GM21786 (cell line): ENCODE measurements around the gene CMC2.
A peak's percentile ranks its signal among the peaks of the same experiment; 100 is the strongest.

Source experiments
- ATAC-seq: cut with Tn5 transposase; IDR thresholded peaks from one replicate; pipeline ENCODE4 v1.9.1; 2021; ENCODE audit not compliant: unreplicated experiment

CMC2 gene

GRCh38 chr16:80938004-80938878, 68.4 kb downstream of the CMC2 start:
- ATAC-seq, result no peak

GRCh38 chr16:80936410-80936809, 70.3 kb downstream of the CMC2 start:
- no peak for ATAC-seq

GRCh38 chr16:80935691-80936090, 71.0 kb downstream of the CMC2 start:
- ATAC-seq, result no peak

- ATAC-seq, result no peak
Measured at GRCh38 chr16:80932708-80933095, 74.0 kb downstream of the CMC2 start.

GRCh38 chr16:80931801-80932707, 74.6 kb downstream of the CMC2 start:
- no peak for ATAC-seq

- peak; percentile 80 for ATAC-seq
Measured at GRCh38 chr16:80924372-80924978, 82.2 kb downstream of the CMC2 start.

- no peak for ATAC-seq
Measured at GRCh38 chr16:80923356-80923755, 83.3 kb downstream of the CMC2 start.
